ACC112 (cell line): ENCODE data around the gene SOWAHC.
"Not testable (repeated sequence)": the region's sequence is repeated elsewhere in the genome, so short reads cannot be mapped to it uniquely, and the experiment has no call there.

ENCODE experiments used
- H2AFZ ChIP-seq: fragments of 200-600 bp; sonication (generic); one replicate; pipeline ENCODE4 v1.6.0; 2017; ENCODE audit warnings: antibody characterized with exemption, low read length; ENCODE audit not compliant: unreplicated experiment
- H3K27ac ChIP-seq: fragments of 200-600 bp; sonication (generic); 2 replicates; pipeline ENCODE4 v1.5.1; 2014; ENCODE audit warnings: low read depth, mild to moderate bottlenecking, antibody characterized with exemption, low read length, moderate library complexity
- H3K27me3 ChIP-seq: fragments of 200-600 bp; sonication (generic); 2 replicates; pipeline ENCODE4 v1.6.1; 2014; ENCODE audit warnings: mild to moderate bottlenecking, antibody characterized with exemption, low read length, moderate library complexity, mixed read lengths; ENCODE audit not compliant: insufficient read depth
- H3K36me3 ChIP-seq: fragments of 200-600 bp; sonication (generic); 2 replicates; pipeline ENCODE4 v1.6.1; 2016; ENCODE audit warnings: mild to moderate bottlenecking, antibody characterized with exemption, low read length, moderate library complexity, mixed read lengths; ENCODE audit not compliant: insufficient read depth
- H3K4me1 ChIP-seq: fragments of 200-600 bp; sonication (generic); one replicate; pipeline ENCODE4 v1.6.1; 2016; ENCODE audit warnings: low read length, mixed read lengths; ENCODE audit not compliant: insufficient read depth, unreplicated experiment, control insufficient read depth
- H3K4me3 ChIP-seq: fragments of 200-600 bp; sonication (generic); 2 replicates; pipeline ENCODE4 v1.5.1; 2014; ENCODE audit warnings: mild to moderate bottlenecking, low read depth, low read length
- H3K79me2 ChIP-seq: fragments of 200-600 bp; sonication (generic); one replicate; pipeline ENCODE4 v1.6.0; 2016; ENCODE audit warnings: low read length; ENCODE audit not compliant: control insufficient read depth, unreplicated experiment, insufficient read depth

The SOWAHC gene

GRCh38 chr2:109613922-109614714 lies at the start of gene SOWAHC, which contains the start of gene SEPTIN10:
SOWAHC (plus strand) TSS chr2:109614364; CDS start chr2:109614490, 126 bp downstream.
SEPTIN10 (minus strand) TSS chr2:109613966; CDS start chr2:109613827, 139 bp downstream.
- peak within 1 kb of the TSS; percentile 55 for H2AFZ ChIP-seq
- peak within 1 kb of the TSS; percentile 96 for H3K4me3 ChIP-seq

GRCh38 chr2:109575373-109575772 lies 38.8 kb upstream of the SOWAHC start:
- Histone ChIP-seq H3K4me3 (no peak overlapping the region), H3K79me2 (no peaks in the 10 kb centered on the region), H3K27me3 (no peaks in the 10 kb centered on the region), H3K27ac (no peak overlapping the region), H3K4me1 (no peaks in the 10 kb centered on the region), H3K36me3 (peaks cover 7% of the 10 kb centered on the region; the same call in 1 of the 2 replicates), H2AFZ (no peak overlapping the region)

More at GRCh38 chr2:109613922-109614714, at the start of gene SOWAHC, which contains the start of gene SEPTIN10:
- Histone ChIP-seq H3K36me3 (no peaks in the 10 kb centered on the region), H3K4me1 (peaks cover 31% of the 10 kb centered on the region), H3K27ac (peak within 1 kb of the TSS; percentile 91), H3K79me2 (peaks cover 62% of the 10 kb centered on the region), H3K27me3 (no peaks in the 10 kb centered on the region)

- H3K27ac ChIP-seq, H3K4me1 ChIP-seq, H3K27me3 ChIP-seq, H2AFZ ChIP-seq, H3K4me3 ChIP-seq, H3K36me3 ChIP-seq: not testable (repeated sequence)
- H3K79me2 ChIP-seq: peaks cover 13% of the 10 kb centered on the region
Measured at GRCh38 chr2:109577630-109578029, 36.5 kb upstream of the SOWAHC start.

GRCh38 chr2:109582928-109583895 lies 31.0 kb upstream of the SOWAHC start:
- Histone ChIP-seq H3K27ac (no peak overlapping the region), H3K4me1 (no peaks in the 10 kb centered on the region), H3K4me3 (no peak overlapping the region), H3K36me3 (peaks cover 5% of the 10 kb centered on the region), H2AFZ (no peak overlapping the region), H3K27me3 (no peaks in the 10 kb centered on the region), H3K79me2 (peaks cover 38% of the 10 kb centered on the region)

GRCh38 chr2:109586687-109587086 lies 27.5 kb upstream of the SOWAHC start:
- no peak overlapping the region for H3K27ac ChIP-seq
- no peak overlapping the region for H2AFZ ChIP-seq
- H3K79me2 ChIP-seq: peaks cover 53% of the 10 kb centered on the region
- H3K27me3 ChIP-seq: no peaks in the 10 kb centered on the region
- H3K4me3 ChIP-seq: no peak overlapping the region
- peaks cover 5% of the 10 kb centered on the region for H3K36me3 ChIP-seq
- H3K4me1 ChIP-seq: peaks cover 8% of the 10 kb centered on the region

- H3K79me2 ChIP-seq: peaks cover 67% of the 10 kb centered on the region
- H2AFZ ChIP-seq: no peak overlapping the region
- no peaks in the 10 kb centered on the region for H3K36me3 ChIP-seq
- no peaks in the 10 kb centered on the region for H3K27me3 ChIP-seq
- H3K4me1 ChIP-seq: peaks cover 8% of the 10 kb centered on the region
- peak overlapping the region; percentile 9; the same call in 1 of the 2 replicates for H3K27ac ChIP-seq
- no peak overlapping the region for H3K4me3 ChIP-seq
Measured at GRCh38 chr2:109591206-109591605, 23.0 kb upstream of the SOWAHC start.

GRCh38 chr2:109592905-109593304 lies 21.3 kb upstream of the SOWAHC start:
- Histone ChIP-seq H3K4me3 (no peak overlapping the region), H3K27me3 (no peaks in the 10 kb centered on the region), H3K4me1 (peaks cover 8% of the 10 kb centered on the region), H2AFZ (no peak overlapping the region), H3K79me2 (peaks cover 75% of the 10 kb centered on the region), H3K36me3 (no peaks in the 10 kb centered on the region), H3K27ac (no peak overlapping the region)

GRCh38 chr2:109594246-109594885 lies 19.8 kb upstream of the SOWAHC start:
- H3K27ac ChIP-seq: no peak overlapping the region
- H3K27me3 ChIP-seq: no peaks in the 10 kb centered on the region
- H3K4me1 ChIP-seq: peaks cover 8% of the 10 kb centered on the region
- H3K36me3 ChIP-seq: no peaks in the 10 kb centered on the region
- no peak overlapping the region for H2AFZ ChIP-seq
- H3K79me2 ChIP-seq: peaks cover 75% of the 10 kb centered on the region
- no peak overlapping the region for H3K4me3 ChIP-seq

- peaks cover 80% of the 10 kb centered on the region for H3K79me2 ChIP-seq
- no peaks in the 10 kb centered on the region for H3K27me3 ChIP-seq
- no peak overlapping the region for H3K4me3 ChIP-seq
- peaks cover 8% of the 10 kb centered on the region for H3K4me1 ChIP-seq
- no peak overlapping the region for H2AFZ ChIP-seq
- no peak overlapping the region for H3K27ac ChIP-seq
- H3K36me3 ChIP-seq: no peaks in the 10 kb centered on the region
Measured at GRCh38 chr2:109595644-109596043, 18.5 kb upstream of the SOWAHC start.

GRCh38 chr2:109597283-109597682 lies 16.9 kb upstream of the SOWAHC start:
- Histone ChIP-seq H3K36me3 (peaks cover 4% of the 10 kb centered on the region; the same call in 1 of the 2 replicates), H3K4me1 (peaks cover 5% of the 10 kb centered on the region), H3K79me2 (peaks cover 86% of the 10 kb centered on the region), H2AFZ (no peak overlapping the region), H3K27me3 (no peaks in the 10 kb centered on the region), H3K4me3 (no peak overlapping the region), H3K27ac (no peak overlapping the region)
